Nephron (organoid): ENCODE data around the gene SCNN1A.

Source experiments
- H3K27ac Mint-ChIP-seq, 3 experiments: 2 replicates each; pipeline ENCODE4 v1.8.0; 2020; ENCODE audit warnings: mixed read lengths in 3 of 3, mild to moderate bottlenecking in 2 of 3, moderate library complexity in 1 of 3
- H3K27me3 Mint-ChIP-seq: 2 replicates; pipeline ENCODE4 v1.8.0; 2021; ENCODE audit warnings: low read depth, mild to moderate bottlenecking, moderate library complexity, mixed read lengths
- H3K36me3 Mint-ChIP-seq: 2 replicates; pipeline ENCODE4 v1.8.0; 2020; ENCODE audit warnings: low read depth, mixed read lengths
- H3K4me1 Mint-ChIP-seq: 2 replicates; pipeline ENCODE4 v1.8.0; 2020; ENCODE audit warnings: mixed read lengths
- H3K4me3 Mint-ChIP-seq, 3 experiments: 2 replicates each; pipeline ENCODE4 v1.8.0; 2020; ENCODE audit warnings: mild to moderate bottlenecking in 3 of 3, mixed read lengths in 3 of 3, moderate library complexity in 2 of 3
- H3K9me3 Mint-ChIP-seq: 2 replicates; pipeline ENCODE4 v1.8.0; 2020; ENCODE audit warnings: mixed read lengths
- TF ChIP-seq, protein P1 (sequence below), 3 experiments: fragments of 200-600 bp; sonication (generic); IDR thresholded peaks; one replicate each; pipeline ENCODE4 v1.5.0; 2021; ENCODE audit warnings: antibody characterized with exemption in 3 of 3; ENCODE audit not compliant: unreplicated experiment in 3 of 3

The SCNN1A gene

DNA sequence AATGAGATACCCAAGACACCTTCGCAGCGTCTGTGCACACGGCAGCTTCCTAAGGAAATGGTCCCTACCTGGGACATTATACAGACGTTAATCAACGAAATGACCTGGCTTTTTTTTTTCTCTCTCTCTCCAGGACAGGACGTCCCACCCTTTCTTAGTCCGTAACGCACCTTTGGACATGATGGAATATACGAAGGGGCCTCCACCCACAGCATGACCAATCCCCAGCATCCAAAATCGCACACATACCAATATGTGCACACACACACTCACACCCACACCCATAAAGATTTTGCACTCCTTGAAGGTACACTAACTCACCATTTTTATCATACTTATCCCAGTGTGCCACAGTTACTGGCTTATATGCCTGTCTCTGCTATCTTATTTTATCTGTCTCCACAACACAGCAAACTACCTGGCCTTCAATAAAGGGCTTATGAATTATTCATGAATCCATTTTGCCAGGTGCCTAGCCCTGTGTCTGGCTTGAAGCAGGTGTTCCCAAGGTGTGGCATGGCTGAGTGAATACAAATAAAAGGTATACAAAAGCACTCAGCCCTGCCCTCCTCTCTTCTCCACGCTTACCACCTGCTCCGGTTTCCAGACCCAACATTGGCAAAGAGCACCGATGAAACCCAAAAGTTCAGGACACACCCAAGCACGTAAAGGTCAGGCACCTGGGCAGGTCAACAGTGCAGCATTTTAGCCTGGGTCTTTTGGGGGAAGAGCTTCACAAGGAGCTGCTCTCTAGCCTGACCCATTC is 2.2 kb downstream of the SCNN1A start:
- Mint-ChIP-seq H3K27me3 (peaks cover 12% of the 10 kb centered on the region), H3K4me3 (peak overlapping the region in 2 of 3 experiments; percentile 33 to 77), H3K27ac (peak overlapping the region; percentile 71 to 78 (median 77)), H3K9me3 (no peaks in the 10 kb centered on the region), H3K36me3 (no peaks in the 10 kb centered on the region), H3K4me1 (peaks cover 51% of the 10 kb centered on the region)
- TF ChIP-seq, protein P1, sequence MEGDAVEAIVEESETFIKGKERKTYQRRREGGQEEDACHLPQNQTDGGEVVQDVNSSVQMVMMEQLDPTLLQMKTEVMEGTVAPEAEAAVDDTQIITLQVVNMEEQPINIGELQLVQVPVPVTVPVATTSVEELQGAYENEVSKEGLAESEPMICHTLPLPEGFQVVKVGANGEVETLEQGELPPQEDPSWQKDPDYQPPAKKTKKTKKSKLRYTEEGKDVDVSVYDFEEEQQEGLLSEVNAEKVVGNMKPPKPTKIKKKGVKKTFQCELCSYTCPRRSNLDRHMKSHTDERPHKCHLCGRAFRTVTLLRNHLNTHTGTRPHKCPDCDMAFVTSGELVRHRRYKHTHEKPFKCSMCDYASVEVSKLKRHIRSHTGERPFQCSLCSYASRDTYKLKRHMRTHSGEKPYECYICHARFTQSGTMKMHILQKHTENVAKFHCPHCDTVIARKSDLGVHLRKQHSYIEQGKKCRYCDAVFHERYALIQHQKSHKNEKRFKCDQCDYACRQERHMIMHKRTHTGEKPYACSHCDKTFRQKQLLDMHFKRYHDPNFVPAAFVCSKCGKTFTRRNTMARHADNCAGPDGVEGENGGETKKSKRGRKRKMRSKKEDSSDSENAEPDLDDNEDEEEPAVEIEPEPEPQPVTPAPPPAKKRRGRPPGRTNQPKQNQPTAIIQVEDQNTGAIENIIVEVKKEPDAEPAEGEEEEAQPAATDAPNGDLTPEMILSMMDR (IDR thresholded peaks at IDR 0.05; ENCODE audit: unreplicated experiment in 3 of 3) = no peak

DNA sequence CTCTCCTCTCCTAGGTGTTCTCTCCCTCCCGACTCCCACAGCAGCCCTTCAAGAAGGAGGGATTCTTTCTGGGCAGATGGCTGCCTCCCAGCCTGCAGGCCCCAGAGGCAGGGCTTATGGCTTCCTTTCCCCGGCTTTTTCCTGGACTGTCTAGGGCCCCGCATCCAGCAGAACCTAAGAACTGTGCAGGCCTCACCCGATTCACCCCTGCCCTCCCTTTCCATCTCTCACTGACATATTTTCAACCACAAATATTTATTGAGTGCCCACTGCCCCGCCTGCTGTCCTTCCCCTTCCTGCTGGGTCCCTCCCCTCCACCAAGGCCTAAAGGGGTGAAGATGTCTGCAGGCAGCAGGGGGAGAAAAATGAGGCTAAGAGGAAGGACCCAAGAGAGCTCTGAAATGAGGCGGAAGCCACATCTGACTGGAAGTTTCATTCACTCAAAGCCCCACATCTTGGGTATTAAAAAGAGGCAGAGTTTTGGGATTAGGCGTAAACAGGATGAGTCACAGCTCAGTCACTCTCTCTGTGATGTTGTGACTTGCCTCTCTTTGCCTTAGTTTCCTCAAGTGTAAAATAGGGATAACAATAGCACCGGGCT is 2.9 kb downstream of the SCNN1A start:
- Mint-ChIP-seq H3K4me3 (peak overlapping the region in 1 of 3 experiments; percentile 77), H3K27ac (peak overlapping the region; percentile 71 to 78 (median 77)), H3K4me1 (peaks cover 52% of the 10 kb centered on the region), H3K36me3 (no peaks in the 10 kb centered on the region), H3K27me3 (peaks cover 12% of the 10 kb centered on the region), H3K9me3 (no peaks in the 10 kb centered on the region)
- TF ChIP-seq, protein P1 (IDR thresholded peaks at IDR 0.05; ENCODE audit: unreplicated experiment in 3 of 3) = no peak

DNA sequence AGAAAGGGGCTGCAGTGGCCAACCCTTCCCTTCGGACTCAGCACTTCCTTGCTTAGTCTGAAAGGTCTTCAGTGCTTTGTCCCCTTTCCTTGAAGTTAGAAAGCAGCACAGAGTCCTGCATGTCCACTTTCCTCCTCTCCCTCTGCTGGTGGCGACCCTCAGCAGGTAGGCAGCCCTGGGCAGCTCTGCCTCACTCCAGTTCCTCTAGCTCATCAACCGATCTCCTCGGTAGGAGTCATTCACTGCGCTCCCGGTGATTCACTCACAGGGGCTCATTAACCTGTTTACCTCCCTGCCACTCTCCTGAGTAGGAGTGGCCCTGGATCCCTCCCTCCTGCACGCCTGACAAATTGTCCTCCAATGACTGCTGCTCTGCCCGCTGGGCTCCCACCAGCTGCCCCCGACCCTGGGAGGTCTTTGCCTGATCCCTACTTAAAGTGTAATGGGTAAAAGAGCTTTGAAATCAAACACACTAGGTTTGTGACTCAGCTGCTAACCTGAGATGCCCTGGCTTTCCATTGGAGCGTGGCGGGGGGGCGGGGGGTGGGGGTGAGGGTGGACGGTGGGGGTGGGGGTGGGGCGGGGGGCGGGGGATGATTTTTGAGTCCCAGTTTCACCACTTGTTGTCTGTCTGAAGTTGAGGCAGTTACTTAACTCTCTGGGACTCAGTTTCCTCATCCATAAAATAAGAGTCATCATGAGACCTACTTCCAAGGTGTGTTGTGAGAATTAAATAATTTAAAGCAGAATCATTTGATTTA is 4.2 kb downstream of the SCNN1A start:
- H3K4me1 Mint-ChIP-seq = peaks cover 42% of the 10 kb centered on the region
- TF ChIP-seq, protein P1 (IDR thresholded peaks at IDR 0.05; ENCODE audit: unreplicated experiment in 3 of 3) = peak in 2 of 3 experiments; percentile 14 to 23
- H3K4me3 Mint-ChIP-seq = peak overlapping the region in 2 of 3 experiments; percentile 22 to 66
- no peaks in the 10 kb centered on the region for H3K36me3 Mint-ChIP-seq
- H3K9me3 Mint-ChIP-seq = no peaks in the 10 kb centered on the region
- H3K27ac Mint-ChIP-seq = peak overlapping the region; percentile 58 to 89 (median 78)
- peaks cover 12% of the 10 kb centered on the region for H3K27me3 Mint-ChIP-seq

DNA sequence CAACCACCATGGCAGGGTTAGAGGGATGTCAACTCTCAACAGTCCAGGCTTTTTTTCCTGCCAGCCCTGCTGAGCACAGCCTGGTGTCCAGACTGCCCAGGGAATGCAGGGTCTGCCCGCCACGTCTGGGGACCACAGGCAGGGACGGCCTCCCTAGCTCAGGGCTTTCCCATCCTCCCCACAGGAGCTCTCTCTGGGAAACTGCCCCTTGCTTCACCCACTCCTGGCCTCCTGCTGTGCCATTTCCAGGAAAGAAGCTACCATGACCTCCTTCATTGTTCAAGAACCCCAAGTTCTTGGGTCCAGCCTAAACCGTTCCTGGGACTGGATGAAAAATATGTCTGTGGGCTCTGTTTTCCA is 4.8 kb downstream of the SCNN1A start:
- Mint-ChIP-seq H3K27ac (peak overlapping the region; percentile 58 to 89 (median 78)), H3K4me1 (peaks cover 36% of the 10 kb centered on the region), H3K36me3 (no peaks in the 10 kb centered on the region), H3K27me3 (peaks cover 8% of the 10 kb centered on the region), H3K9me3 (no peaks in the 10 kb centered on the region), H3K4me3 (peak overlapping the region in 1 of 3 experiments; percentile 66)
- TF ChIP-seq, protein P1 (IDR thresholded peaks at IDR 0.05; ENCODE audit: unreplicated experiment in 3 of 3) = no peak

DNA sequence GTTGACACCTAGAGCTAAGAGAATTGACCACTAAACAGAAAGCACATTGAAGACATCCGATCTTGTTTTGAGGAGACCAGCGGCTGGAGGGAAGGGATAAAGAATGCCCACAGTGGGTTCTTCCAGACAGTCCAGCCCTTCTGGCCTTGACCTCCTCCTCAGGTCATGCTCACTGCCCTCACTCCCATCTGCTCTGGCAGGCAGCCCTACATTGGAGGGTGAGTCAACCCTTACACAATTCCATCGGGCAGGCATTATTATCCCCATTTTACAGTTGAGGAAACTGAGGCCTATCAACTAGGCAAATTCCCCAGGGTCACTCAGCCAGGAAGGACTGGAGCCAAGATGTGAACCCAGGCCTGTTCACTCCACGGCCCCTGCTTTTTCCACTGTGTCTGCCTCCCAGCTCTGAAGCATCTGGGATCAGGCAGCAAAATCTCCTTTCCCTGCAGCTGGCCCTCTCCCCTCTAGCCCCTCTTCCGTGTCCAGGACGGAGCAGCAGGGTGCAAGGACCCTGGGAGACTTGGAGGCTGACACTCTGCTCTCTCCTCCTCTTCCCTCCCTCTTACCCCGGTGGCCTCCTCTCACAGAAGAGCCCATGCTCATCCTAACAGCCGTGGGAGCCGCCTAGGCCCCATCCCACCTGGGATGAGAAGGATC is 5.3 kb downstream of the SCNN1A start:
- TF ChIP-seq, protein P1 (IDR thresholded peaks at IDR 0.05; ENCODE audit: unreplicated experiment in 3 of 3) = no peak
- H3K4me3 Mint-ChIP-seq = no peak overlapping the region
- peaks cover 32% of the 10 kb centered on the region for H3K4me1 Mint-ChIP-seq
- peak overlapping the region in 2 of 3 experiments; percentile 40 to 59 for H3K27ac Mint-ChIP-seq
- no peaks in the 10 kb centered on the region for H3K36me3 Mint-ChIP-seq
- no peaks in the 10 kb centered on the region for H3K9me3 Mint-ChIP-seq
- peaks cover 7% of the 10 kb centered on the region for H3K27me3 Mint-ChIP-seq
